GM21723 (cell line): Measurements from ENCODE around the gene PITPNC1.
A peak's percentile ranks its signal among the peaks of the same experiment; 100 is the strongest.
"Not testable (repeated sequence)": the region's sequence is repeated elsewhere in the genome, so short reads cannot be mapped to it uniquely, and the experiment has no call there.

Source experiments
- ATAC-seq: cut with Tn5 transposase; IDR thresholded peaks from one replicate; pipeline ENCODE4 v1.9.1; 2021; ENCODE audit warnings: mild to moderate bottlenecking, moderate library complexity; ENCODE audit not compliant: unreplicated experiment

Gene PITPNC1

DNA sequence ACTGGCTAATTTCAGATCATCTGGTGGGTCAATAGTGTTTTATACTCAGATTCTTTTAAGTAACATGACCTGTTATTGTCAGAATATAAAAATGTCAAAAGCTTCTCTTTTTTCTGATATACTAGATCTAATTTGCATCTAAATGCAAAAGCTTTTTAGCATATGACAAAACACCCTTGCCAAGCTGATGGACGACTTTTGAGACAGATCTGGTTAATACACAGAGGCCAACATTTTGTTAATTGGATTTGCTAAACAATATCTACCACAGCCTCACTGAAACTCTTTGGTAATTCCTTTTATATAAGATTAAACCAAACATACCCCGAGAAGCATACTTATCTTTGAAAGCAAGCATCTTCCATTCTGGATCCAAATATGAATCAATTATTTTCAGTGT is 330.4 kb downstream of the PITPNC1 start:
- no peak for ATAC-seq

GRCh38 chr17:67708378-67708777 is 331.3 kb downstream of the PITPNC1 start:
- ATAC-seq = no peak

GRCh38 chr17:67711916-67712315 is 334.8 kb downstream of the PITPNC1 start:
- no peak for ATAC-seq

DNA sequence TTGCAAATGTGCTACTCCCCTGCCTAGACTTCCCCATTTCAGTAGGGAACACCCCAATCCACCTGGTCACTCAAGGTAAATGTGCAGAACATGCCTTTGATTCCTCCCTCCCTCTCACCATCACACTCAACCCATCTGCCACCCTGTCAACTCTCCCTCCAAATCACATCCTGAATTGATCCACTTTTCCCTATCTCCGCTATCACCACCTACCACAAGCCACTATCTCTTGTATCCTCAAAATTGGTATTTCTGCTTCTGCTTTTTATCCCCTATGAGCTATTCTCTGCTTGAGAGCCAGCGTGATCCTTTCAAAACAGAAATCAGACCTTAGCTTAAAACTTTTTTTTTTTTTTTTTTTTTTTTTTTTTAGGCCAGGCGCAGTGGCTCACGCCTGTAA is 335.3 kb downstream of the PITPNC1 start:
- ATAC-seq = no peak

DNA sequence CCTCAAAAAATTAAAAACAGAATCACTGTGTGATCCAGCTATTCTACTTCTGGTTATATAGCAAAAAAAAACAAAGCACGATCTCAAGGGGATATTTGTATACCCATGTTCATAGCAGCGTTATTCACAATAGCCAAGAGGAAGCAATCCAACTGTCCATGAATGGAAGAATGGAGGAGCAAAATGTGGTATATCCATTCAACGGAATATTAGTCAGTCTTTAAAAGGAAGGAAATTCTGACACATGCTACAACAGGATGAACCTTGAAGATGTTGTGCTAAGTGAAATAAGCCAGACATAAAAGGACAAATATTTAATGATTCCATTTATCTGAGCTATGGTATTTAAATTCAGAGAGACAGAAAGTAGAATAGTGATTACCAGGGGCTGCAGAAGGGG is 336.1 kb downstream of the PITPNC1 start:
- ATAC-seq = no peak

- no peak for ATAC-seq
These were observed 339.3 kb downstream of the PITPNC1 start for GRCh38 chr17:67716405-67716798.

- peak; percentile 8 for ATAC-seq
These were observed 340.1 kb downstream of the PITPNC1 start for GRCh38 chr17:67717192-67717623.

- ATAC-seq = peak; percentile 97
These were observed 340.7 kb downstream of the PITPNC1 start, which contains the start of gene NOL11 for GRCh38 chr17:67717624-67718324. TSS of gene NOL11 (plus strand) at chr17:67717936. CDS start at chr17:67717948, 12 bp downstream.

GRCh38 chr17:67718325-67718941 is 341.4 kb downstream of the PITPNC1 start:
- ATAC-seq = peak; percentile 15

GRCh38 chr17:67725373-67725791 is 348.3 kb downstream of the PITPNC1 start:
- no peak for ATAC-seq

- ATAC-seq = no peak
These were observed 348.7 kb downstream of the PITPNC1 start for GRCh38 chr17:67725807-67726206.

- ATAC-seq = not testable (repeated sequence)
These were observed 350.3 kb downstream of the PITPNC1 start for GRCh38 chr17:67727152-67728039.

DNA sequence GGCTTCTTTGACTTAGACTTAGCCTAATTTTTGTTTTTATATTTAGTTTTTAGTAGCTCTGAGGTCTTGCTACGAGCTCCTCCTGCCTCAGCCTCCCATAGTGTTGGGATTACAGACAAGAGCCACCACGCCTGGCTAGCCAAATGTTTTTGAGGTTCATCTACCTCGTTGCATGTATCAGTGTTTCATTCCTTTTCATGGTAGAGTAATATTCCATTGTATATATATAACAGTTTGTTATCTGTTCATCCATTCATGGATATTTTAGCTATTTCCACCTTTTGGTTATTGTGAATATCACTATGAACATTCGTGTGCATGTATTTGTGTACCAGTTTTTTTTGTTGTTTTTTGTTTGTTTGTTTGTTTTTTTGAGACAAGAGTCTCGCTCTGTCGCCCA is 352.8 kb downstream of the PITPNC1 start:
- ATAC-seq = no peak

- ATAC-seq = no peak
These were observed 353.6 kb downstream of the PITPNC1 start for GRCh38 chr17:67730731-67731130.

GRCh38 chr17:67733449-67733848 is 356.4 kb downstream of the PITPNC1 start:
- no peak for ATAC-seq

GRCh38 chr17:67737145-67737544 is 360.1 kb downstream of the PITPNC1 start:
- ATAC-seq = no peak

- no peak for ATAC-seq
These were observed 364.9 kb downstream of the PITPNC1 start for GRCh38 chr17:67742025-67742424.
